GM21576 (cell line): ENCODE measurements around the gene ELOVL6.

Source experiments
- ATAC-seq: cut with Tn5 transposase; IDR thresholded peaks from one replicate; pipeline ENCODE4 v1.9.1; 2021; ENCODE audit warnings: mild to moderate bottlenecking, moderate library complexity; ENCODE audit not compliant: unreplicated experiment

Gene ELOVL6

DNA sequence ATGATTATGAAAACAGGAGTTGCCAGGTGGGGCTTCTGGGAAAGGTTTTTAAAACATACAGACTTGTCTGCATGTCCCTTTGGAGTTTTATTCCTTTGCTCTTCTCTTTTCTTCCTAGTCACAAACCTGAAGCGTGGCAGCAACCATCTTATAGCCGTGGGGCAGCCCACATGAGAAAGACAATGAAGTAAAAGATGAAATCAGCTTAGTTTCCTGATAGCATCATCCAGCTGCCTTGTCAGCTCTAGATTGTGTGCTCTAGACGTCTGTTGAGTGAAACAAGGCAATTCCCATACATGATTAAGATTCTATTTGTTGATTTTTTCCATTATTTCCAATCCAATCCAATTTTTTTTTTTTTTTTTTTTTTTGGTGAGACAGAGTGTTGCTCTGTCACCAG lies 68.9 kb downstream of the ELOVL6 start:
- ATAC-seq: no peak

DNA sequence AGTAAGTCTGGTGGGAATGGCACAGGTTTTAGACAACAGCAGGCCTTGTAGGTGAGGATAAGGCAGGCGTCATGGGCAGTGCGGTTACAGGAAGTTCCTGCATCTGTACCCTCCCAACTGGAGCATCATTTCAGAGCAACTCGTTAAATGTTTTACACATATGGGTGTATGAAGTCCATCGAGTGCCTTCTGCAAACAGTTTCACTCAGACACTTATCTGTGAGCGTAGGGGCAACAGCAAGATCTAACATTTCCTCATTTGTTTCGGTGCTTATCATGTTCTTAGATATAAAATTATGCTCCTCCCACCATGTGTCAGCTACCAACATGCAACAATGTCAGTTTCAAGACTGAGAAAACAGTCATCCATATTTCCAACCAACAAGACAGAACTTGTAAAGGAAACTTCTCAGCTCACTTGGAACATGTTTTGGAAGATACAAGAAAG lies 69.9 kb downstream of the ELOVL6 start:
- no peak for ATAC-seq

DNA sequence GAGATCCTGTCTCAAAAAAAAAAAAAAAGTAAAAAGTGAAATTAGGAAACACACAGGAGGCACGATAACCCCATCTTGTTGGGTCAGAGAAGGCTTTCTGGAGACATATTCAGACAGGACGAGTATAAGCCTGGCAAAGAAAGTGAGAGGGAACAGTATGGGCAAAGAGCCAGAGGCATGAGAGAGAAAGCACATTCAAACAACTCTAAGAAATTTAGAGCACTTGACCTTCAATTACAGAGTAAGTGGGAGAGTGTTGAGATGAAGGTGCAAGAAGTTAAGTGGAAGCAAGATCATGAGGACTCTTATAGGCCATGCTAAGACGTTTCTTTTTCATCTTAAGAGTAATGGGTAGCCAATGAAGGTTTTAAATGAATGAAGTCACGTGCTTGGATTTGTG lies 70.4 kb downstream of the ELOVL6 start:
- ATAC-seq: no peak

DNA sequence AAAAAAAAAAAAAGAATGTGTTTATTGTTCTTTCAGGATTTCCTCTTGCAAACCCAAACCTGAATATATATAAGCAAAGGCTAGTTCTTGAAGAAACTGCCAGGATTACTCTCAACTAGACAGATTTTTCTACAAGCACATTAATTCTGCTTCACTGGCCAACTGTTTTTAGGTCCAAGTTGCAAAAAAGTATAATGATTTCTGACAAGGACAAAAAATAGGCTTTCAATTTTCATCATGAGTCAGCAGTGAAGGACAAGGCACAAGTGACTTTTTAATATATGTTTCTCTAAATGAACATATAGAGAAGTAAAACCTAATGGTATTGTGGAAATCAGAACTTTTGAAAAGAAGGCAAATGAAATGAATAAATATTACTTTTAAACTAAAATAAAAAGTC lies 73.7 kb downstream of the ELOVL6 start:
- ATAC-seq: peak; percentile 55

DNA sequence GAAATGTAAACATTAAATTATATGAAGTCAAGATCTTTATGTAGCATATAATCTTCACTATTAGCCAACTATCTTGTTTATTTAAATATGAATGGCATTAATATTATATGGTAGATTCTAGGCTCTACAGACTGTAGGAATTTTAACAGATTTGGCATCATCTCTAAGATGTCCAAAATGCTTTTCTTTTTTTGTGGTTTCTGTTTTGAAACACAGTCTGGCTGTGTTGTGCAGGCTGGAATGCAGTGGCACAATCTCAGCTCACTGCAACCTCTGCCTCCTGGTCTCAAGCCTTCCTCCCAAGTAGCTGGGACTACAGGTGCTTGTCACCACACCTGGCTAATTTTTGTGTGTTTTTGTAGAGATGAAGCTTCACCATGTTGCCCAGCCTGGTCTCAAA lies 76.2 kb downstream of the ELOVL6 start:
- ATAC-seq: no peak

DNA sequence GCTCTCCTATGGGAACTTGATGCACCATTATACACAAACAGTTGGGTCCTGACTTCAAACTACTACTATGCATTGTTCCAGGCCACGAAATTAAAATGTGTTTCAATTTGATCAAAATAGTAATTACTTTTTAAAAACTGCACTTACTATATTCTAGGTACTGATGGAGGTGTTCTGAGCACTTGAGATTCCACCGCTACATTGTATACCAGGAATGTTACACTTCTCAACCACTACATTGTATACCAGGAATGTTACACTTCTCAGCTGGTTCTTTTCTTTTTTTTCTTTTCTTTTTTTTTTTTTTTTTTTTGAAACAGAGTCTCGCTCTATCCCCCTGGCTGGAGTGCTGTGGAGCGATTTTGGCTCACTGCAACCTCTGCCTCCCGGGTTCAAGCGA lies 77.9 kb downstream of the ELOVL6 start:
- ATAC-seq: no peak

DNA sequence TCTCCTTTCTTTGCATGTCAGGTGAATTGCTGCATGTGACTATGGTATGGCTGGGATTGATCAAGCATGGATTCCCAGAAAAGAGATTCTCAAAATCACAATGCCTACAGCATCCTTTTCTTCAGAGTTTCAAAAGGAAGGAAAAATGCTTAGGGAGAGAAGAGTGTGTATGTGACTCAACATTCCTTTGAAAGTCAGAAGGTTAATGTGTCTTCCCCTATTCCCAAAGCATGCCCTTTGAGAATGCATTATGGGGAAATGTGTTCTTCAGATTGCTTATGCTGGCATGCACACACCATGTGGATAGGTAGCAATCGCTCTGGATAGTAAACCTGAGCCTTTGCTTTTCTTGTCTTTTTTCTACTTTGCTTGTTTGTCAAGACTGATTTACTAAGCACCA lies 78.5 kb downstream of the ELOVL6 start:
- no peak for ATAC-seq

DNA sequence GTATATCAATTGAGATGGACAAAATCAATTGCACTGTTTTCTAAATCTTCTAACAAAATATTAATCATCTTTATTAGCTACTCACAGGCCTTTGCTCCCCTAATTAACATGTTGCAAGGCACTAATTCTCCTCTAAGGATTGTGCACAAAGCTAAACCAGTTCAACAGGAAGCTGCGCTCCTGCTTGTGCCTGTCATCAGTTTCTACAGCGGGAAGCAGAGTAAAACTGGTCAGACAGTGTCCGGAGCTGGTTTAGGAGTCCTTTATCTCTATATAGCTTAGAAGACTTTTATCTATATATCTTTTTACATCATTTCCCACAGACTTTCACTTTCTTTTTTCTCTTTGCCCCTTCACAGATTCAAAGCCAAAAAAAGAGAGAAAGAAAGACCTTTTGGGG lies 79.1 kb downstream of the ELOVL6 start:
- ATAC-seq: no peak

DNA sequence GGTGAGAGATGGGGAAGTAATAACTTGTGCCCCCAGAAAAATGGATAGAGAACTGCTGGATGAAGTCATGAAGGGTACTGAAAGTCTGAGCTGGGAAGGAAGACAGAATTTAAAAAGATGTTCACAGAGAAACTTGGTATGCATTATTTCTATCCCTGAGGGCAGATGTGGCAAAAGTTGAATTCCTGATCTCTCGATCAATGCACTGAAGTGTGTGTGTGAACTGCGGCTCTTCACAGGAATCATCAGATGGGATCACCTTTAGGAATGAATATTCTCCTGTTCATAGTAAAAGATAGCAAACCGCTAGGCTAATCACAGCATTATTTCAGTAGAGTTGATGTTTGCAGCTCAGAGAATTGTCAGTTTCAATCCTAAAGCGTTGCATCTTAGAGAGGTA lies 86.4 kb downstream of the ELOVL6 start:
- no peak for ATAC-seq

DNA sequence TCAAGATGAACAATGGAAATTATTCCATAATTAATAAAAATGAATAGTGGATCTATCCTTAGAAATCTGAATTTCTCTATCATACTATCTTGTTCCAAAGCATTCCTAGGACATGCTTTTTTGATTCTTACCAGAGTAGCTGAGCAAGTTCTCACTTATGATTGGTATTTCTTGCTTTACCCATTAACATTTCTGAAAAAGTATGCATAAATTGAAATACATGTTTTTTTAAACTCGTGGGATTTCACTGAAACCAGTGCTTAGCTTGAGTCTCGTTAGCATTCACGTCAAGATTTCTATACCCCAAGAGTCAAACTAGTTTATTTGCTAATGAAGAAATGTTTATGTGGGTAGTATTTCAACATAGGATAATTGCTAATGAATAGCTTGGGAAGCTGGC lies 89.0 kb downstream of the ELOVL6 start:
- no peak for ATAC-seq

DNA sequence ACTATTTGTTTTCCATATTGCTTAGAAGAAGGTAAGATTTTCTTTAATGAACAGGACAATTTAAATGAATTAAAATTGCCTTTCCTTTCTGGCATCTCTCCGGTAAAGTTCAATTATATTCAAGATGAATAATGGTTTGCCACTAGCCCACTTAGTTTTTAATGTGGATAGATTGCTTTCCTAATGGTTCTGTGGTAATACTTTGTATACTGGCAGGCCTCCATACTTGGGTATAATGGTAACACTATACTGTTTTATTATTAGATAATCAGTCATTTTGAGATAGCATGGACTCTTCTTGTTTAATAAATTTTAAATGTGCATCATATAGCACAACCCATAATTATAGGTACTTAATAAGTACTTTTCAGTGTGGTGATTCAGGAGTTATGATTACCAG lies 89.5 kb downstream of the ELOVL6 start:
- no peak for ATAC-seq

DNA sequence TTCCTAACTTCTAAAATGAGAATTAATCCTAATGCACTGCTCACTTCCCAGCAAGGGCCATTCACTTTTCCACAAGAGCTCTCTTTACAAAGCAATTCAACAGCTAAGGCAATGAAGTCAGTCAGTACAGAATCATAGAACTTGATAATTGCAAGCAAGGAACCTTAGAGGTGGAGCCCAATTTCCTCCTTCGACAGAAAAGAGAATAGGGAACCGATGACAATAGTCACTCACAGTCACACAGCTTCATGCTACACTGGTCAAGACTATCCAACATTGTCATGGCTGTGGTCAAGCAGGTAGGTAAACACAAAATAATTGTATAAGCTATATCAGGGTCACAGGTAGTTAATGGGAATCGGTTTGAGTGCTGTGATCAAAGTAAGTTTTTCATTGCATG lies 90.0 kb downstream of the ELOVL6 start:
- peak; percentile 94 for ATAC-seq

DNA sequence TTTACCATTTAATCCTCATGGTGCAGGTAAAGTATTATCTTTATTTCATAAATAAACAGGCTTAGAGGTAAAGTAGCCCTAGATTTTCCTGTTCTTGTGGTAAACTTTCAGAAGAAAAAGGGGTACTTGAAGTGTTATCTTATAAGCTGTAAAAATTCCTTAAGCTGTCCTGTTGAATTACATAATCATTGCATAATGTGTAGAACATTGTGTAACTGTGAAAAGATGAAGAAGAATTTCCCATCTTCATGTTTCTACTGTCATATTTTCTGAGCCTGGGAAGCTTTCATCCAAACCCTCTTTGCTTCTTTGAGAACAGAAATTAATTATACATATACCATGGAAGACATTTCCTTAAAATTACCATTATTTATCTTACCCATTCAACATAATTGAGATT lies 90.5 kb downstream of the ELOVL6 start:
- no peak for ATAC-seq

DNA sequence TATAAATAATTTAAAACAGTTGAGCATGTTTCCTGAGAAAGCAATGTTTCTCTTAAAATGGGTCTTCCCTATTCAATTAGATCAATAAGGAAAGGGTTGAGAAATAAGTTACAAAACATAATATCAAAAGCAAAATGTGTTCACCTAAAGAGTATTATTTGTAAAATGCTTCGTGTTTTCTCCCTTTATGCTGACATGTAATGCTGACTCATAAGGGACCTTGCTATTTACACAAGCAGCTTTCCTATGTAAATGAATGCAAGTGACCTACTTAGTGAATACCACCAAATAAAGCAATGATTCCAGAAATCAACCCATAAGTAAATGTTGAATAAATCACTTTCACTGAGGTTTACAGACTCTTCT lies 91.5 kb downstream of the ELOVL6 start:
- peak; percentile 58 for ATAC-seq

DNA sequence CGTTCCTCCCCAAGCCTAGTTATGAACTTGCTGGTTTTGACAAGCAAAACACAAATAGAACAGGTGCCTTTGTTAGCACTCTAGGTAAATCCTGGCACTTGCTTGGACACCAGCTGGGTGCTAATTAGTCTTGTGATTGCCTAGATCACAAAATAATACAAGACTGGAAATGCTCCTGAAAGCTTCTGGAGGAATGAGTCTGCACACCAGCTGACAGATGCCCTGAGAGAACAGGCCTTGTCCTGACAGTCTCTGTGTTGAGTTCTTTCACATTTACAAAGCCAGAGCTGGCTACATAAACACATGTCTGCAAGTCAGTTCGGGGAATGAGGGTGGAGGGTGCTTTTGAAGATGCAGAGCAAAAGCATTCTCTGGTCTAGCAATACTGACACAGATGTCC lies 93.8 kb downstream of the ELOVL6 start:
- ATAC-seq: no peak

DNA sequence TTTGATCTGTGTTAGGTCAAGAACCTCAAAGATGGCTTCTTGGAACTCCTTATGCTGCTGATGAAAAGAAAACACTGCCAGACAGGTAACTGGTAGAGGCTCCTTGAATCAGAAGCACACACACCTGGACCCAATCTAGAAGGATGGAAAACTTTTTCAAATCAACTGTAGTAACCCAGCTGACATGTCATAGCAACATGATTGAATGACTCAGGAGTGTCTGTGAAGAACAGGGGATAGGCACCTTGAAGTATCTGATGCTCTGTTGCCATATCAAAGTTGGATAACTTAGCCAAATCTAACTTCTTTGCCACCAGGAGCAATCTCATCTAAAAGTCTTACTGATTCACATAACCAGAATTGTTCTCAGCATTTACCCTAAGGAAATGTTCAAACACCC lies 98.8 kb downstream of the ELOVL6 start:
- no peak for ATAC-seq

DNA sequence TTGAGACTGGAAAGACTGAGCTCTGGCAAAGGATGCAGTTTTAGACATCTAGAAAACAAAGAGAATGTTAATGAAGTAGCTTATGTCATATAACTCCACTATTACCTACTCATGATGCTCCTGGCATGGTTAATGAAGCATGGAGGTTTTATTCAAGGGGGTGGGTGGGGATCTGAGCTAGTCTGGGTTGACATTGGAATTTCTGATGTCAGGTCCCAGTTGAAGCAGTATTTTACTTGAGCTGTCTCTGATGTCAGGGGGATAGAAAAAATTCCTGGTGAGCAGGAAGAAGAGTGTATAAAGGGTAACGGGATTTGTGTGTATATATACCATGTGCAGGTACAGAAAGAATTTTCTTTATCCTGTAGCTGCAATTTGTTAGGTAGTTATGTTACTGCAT lies 102.0 kb downstream of the ELOVL6 start:
- no peak for ATAC-seq

DNA sequence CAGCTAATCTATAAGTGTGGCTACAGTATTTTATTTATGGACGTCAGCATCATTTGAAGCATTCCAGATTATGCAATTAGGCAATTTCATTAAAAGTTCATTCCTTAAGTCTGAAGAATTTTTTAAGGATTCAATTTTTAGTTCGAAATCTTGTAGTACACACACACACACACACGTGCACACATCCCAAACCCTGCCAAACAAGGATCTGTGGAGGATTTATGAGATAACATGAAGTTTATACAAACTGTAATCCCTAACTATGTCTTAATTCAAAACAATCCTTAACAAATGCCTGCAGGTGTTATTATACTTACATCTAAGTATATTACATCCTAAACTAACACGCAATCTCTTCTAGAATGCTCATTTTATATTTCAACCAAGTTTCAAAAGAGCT lies 105.8 kb downstream of the ELOVL6 start:
- no peak for ATAC-seq

DNA sequence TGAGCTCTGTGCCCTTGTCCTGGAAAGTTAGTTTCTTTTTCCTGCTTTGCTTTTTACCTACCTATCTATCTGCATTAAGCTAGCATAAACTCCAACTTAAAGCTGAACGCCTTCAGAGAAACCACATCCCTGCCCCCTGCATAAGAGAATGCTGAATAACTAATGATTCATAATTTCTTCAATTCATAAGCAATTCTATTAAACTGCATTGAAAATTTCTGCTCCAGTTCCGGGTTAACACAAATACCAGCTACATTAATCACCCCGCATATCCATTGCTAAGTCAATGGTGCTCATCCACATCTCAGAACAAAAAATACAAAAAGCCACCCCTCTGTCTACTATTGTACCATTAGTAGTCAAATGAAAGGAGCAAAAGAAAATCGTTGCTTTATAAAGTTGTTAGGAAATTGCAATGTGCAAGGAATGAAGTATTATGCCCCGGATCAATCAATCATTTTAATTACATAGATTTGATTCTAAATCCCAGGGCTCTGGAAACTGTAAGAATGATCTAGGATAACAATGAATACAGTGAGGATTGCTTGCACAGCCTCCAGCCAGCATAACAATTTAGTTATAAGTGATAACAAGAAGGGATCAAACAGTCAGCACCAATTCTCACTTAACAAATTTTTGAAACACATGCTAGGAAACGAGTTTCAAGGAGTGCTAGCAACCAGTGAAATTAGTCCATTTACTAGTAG lies 106.8 kb downstream of the ELOVL6 start:
- no peak for ATAC-seq

DNA sequence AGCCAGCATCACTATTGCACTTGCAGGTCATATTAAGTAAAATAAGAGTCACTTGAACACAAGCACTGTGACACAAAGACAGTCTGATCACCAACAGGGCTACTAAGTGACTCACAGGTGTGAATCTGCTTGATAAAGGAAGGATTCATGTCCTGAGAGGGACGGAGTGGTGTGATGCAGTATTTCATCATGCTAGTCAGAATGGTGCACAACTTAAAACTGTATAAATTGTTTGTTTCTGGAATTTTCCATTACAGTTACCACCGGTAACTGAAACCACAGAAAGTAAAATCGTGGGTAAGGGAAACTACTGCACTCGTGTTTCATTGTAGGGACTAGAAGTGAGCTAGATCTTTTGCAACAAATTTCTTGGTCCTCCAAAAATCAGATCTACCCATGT lies 109.7 kb downstream of the ELOVL6 start:
- ATAC-seq: peak; percentile 74

DNA sequence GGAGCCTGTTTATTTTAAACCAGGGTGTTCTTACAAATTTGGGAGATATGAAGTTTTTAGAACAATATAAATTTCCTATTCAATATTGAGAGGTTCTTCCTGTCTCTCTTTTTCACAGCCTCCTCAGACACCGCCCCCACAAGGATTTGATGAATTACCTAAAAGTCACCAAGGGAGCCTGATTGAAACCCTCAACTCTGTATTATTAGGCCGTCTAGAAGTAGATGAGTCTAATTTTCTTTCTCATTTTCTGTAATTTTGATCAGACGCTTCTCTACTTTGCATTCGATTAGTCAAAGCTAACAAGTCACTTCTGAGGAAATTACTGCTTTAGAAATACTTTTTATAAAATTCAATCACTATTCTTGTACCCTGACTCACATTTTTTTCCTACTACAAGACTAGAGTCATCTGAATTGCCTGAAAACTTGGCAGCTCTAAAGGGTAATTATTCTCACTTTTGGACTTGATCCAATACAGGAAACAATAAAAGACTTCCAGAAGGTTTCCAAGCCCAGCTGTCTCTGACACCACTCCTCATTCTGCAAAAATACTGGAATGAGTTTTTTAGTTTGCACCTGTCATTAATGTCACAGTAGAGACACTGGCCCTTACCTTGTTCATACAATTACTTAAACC lies 111.2 kb downstream of the ELOVL6 start:
- no peak for ATAC-seq

DNA sequence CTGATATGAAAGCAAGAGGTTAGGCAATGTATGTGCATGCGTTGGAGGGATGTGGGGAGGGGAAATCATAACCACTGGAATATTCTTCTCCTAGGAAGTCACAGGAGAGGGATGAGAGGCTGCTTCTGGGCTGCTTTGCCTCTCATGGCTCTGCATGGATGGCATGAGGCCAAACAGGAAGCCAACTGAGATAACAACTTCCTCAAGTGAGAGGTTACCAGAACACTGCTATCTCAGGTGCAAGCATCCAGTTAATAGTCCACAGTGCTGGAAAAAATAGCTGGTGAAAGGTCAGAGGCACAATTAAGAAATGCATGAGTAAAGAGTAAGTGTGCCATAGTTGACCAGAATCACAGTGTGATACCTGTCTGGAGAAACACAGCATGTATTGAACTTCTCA lies 113.3 kb downstream of the ELOVL6 start:
- ATAC-seq: no peak

DNA sequence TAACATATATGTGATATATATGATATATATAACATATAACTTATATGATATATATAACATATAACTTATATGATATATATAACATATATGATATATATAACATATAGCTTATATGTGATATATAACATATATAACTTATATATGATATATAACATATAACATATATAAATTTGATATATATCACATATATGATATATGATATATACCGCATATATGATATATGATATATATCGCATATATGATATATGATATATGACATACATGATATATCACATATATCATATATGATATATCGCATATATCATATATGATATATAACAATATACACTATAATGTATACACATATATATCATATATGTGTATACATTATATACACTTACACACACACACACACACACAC lies 114.3 kb downstream of the ELOVL6 start:
- no peak for ATAC-seq
